HG03103 (cell line): ENCODE results near the gene CCDC88C.
"Not testable (repeated sequence)": the region's sequence is repeated elsewhere in the genome, so short reads cannot be mapped to it uniquely, and the experiment has no call there.

ENCODE experiments used
- ATAC-seq: cut with Tn5 transposase; IDR thresholded peaks from one replicate; pipeline ENCODE4 v1.9.1; 2021; ENCODE audit warnings: low read depth; ENCODE audit not compliant: unreplicated experiment

Gene CCDC88C, protein sequence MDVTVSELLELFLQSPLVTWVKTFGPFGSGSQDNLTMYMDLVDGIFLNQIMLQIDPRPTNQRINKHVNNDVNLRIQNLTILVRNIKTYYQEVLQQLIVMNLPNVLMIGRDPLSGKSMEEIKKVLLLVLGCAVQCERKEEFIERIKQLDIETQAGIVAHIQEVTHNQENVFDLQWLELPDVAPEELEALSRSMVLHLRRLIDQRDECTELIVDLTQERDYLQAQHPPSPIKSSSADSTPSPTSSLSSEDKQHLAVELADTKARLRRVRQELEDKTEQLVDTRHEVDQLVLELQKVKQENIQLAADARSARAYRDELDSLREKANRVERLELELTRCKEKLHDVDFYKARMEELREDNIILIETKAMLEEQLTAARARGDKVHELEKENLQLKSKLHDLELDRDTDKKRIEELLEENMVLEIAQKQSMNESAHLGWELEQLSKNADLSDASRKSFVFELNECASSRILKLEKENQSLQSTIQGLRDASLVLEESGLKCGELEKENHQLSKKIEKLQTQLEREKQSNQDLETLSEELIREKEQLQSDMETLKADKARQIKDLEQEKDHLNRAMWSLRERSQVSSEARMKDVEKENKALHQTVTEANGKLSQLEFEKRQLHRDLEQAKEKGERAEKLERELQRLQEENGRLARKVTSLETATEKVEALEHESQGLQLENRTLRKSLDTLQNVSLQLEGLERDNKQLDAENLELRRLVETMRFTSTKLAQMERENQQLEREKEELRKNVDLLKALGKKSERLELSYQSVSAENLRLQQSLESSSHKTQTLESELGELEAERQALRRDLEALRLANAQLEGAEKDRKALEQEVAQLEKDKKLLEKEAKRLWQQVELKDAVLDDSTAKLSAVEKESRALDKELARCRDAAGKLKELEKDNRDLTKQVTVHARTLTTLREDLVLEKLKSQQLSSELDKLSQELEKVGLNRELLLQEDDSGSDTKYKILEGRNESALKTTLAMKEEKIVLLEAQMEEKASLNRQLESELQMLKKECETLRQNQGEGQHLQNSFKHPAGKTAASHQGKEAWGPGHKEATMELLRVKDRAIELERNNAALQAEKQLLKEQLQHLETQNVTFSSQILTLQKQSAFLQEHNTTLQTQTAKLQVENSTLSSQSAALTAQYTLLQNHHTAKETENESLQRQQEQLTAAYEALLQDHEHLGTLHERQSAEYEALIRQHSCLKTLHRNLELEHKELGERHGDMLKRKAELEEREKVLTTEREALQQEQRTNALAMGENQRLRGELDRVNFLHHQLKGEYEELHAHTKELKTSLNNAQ (N-terminal part only)

DNA sequence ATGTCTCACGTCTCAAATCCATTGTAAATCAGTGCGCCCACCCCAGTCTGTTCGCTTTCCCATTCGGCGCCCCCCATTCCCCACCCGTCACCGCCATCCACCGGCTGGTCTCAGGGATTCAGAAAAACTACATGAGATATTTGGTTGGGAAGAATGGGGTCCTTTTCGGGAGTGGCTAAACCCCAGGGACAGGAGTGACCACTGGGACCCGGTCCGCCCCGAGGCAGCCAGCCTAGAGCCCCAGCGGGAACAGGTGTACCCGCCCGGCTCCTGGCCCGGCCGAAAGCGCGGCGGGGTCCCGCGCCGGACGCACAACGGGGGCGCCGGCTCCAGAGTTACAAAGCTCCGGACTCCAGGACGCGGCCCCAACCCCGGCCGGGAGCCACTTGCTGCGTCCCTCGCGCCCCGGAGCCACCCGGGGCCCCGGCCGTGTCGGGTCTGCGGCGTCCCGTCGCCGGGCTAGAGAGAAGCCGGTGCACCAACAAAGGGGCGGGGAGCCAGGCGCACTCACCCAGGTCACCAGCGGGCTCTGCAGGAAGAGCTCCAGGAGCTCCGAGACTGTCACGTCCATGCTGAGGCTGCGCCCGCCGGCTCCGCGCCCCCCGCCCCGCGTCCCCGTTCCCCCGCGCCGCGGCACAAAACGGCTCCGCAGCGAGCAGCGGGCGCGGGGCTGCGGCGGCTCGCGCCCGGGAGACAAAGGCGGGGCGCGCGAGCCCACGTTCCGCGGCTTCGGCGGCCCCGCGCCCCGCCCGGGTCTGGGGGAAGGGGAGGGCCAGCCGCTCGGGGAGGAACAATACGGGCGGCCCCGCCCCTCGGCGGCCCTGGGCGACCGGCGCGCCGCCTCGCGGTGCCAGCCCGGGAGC, at the start of gene CCDC88C:
TSS of gene CCDC88C (minus strand) at position 701 of the 863 bp plus-strand sequence. CDS start at position 571, 130 bp downstream.
- peak; percentile 37 for ATAC-seq

DNA sequence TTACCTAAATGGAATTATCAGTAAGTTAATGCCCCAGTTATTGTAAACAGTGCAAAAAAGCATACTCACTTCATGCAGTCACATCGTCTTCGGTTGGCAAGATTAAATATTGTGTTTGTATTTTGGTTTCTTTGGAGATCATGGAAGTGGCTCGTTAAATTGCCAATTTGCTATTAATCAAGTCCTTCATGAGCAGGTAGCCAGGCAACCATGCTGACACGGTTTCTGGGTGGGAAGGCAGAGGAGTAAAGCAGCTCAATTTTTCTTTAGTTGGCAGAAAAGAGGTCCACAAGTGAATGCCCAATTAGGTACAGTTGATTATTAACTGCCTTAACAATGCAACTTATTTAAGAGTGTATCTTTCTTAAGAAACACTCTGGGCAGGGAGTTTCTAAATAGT, 48.6 kb upstream of the CCDC88C start:
- no peak for ATAC-seq

DNA sequence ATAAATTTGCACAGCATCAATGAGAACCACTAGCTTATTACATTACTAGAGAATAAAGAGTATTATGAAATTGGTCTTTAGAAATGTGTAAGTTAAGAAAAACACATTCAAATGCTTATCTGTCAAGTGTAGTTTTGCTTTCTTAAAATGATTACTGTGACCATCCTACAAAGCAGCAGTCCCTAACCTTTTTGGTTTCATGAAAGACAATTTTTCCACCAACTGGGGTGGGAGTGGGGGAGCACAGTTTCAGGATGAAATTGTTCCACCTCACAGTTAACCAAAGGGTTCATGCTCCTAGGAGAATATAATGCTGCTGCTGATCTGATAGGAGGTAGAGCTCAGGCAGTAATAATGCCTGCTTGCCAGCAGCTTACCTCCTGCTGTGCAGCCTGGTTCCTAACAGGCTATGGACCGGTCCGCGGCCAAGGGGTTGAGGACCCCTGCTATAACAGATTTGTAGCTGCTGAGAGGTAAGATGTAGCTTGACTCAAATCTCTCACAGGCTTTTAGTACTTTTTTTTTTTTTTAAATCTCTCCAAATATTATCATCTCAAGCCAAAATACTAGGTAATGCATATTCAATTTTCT, 47.1 kb upstream of the CCDC88C start:
- ATAC-seq = no peak

DNA sequence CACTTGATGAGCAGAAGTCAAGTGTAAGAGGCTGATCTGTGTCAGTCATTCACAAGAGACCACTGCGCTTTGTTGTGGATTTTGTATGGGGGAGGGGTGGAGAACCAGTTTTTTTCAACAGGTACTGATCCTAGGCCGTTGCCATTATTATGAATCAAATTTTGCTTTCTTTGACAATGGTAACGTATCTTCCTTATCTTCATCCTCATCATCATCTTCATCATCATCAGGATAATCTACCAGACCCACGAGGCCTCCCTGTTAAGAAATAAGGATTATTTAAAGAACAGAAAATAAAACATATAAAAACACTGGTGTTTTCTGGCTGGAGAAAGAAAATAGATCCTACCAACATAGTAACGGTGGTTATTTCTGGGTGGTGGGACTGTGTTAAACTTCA, 41.0 kb upstream of the CCDC88C start:
- no peak for ATAC-seq

DNA sequence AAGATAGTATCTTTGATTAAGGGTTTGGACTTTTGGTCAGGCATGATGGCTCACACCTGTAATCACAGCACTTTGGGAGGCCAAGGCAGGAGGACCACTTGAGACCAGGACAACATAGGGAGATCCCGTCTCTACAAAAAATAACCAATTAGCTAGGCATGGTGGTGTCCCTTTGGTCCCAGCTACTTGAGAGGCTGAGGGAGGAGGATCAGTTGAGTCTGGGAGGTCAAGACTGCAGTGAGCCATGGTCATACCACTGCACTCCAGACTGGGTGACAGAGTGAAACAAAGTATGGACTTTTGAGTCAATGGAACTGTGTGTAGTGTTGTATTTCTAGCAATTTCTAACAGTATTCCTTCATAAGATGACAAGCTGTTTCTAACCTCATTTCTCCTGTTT, 38.7 kb upstream of the CCDC88C start:
- no peak for ATAC-seq

DNA sequence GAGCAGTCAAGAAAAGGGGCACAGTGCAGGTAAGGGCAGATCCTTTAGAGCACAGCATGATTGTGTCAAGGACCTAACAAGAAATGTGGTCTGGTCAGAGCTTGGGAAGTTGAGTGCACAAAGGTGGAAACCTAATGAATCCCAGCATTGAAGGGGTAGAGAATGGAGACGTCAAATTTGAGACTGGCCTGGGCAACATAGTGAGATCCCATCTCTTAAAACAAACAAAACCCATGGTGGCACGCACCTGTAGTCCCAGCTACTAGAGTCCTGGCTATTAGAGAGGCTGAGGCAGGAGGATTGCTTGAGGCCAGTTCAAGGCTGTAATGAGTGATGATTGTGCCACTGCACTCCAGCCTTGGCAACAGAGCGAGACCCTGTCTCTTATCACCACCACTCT, 37.0 kb upstream of the CCDC88C start:
- ATAC-seq = no peak

DNA sequence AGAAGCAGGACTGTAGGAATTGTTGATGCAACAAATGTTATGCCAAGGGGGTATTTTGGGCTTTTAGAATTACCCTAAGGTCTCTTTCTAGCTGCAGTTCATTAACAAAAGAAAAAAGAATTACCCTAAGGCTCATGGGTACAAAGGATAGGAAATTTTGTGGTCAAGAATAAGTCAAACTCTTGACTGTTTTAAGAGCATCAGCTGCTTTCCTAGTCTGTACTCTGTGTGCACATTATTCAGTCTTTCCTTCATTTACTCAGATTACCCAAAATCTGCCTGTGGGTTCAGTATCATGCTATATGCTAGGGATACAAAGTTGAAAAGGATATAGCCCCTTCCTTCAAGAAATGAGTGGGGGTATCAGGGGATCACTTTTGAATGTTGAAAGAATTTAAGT, 36.5 kb upstream of the CCDC88C start:
- no peak for ATAC-seq

DNA sequence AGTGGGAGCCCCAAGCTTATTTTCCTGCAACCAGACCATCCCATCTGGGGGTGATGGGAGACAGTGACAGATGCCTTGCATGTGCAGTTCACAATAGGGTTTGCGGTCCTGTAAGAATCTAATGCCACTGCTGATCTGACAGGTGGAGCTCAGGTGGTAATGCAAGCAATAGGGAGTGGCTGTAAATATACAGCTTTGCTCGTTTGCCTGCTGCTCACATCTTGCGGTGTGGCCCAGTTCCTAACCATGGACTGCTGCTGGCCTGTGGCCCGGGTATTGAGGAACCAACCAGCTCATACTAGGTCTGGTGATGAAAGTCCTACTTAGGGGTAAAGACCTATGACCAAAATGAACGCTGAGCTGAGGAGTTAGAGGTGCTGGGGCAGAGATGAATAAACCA, 36.1 kb upstream of the CCDC88C start:
- no peak for ATAC-seq

DNA sequence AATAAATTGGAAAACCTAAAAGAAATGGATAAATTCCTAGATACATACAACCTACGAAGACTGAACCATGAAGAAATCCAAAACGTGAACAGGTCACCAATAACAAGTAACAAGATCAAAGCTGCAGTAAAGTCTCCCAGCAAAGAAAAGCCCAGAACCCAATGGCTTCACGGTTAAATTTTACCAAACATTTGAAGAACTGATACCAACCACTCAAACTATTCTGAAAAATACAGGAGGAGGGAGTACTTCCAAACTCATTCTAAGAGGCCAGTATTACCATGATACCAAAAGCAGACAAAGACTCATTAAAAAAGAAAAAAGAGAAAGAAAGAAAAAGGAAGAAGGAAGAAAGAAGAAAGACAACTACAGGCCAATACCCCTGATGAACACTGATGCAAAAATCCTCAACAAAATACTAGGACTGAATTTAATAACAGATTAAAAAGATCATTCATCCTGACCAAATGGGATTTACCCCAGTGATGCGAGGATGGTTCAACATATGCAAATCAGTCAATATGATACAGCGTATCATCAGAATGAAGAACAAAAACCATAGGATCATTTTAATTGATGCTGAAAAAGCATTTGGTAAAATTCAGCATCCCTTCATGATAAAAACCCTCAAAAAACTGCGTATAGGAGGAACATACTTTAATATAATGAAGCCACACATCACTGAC, 26.9 kb upstream of the CCDC88C start:
- ATAC-seq = no peak

DNA sequence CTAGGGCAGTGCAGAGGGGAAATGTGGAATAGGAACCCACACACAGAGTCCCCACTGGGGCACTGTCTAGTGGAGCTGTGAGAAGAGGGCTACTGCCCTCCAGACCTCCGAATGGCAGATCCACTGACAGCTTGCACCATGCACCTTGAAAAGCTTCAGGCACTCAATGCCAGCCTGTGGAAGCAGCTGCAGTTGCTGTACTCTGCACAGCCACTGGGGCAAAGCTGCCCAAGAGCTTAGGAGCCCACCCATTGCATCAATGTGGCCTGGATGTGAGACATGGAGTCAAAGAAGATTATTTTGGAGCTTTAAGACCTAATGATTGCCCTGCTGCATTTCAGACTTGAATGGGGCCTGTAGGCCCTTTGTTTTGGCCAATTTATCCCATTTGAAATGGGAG, 21.7 kb upstream of the CCDC88C start:
- ATAC-seq = no peak

DNA sequence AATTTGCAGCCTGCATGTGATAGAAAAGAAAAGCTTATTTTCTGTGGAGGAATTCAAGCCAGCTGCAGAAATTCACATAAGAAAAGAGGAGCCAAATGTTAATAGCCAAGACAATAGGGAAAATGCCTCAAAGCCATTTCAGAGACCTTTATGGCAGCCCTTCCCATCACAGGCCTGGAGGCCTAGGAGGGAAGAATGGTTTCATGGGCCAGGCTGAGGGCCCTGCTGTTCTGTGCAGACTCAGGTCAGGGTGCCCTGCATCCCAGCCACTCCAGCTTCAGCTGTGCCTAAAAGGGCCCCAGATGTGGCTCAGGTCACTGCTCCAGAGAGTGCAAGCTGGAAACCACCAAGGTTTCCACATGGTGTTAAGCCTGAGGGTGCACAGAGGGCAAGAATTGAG, 21.2 kb upstream of the CCDC88C start:
- no peak for ATAC-seq

DNA sequence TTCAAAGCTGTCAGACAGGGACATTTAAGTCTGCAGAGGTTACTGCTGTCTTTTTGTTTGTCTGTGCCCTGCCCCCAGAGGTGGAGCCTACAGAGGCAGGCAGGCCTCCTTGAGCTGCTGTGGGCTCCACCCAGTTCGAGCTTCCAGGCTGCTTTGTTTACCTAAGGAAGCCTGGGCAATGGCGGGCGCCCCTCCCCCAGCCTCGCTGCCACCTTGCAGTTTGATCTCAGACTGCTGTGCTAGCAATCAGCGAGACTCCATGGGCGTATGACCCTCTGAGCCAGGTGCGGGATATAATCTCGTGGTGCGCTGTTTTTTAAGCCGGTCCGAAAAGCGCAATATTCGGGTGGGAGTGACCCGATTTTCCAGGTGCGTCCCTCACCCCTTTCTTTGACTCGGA, 18.6 kb upstream of the CCDC88C start:
- ATAC-seq = not testable (repeated sequence)

DNA sequence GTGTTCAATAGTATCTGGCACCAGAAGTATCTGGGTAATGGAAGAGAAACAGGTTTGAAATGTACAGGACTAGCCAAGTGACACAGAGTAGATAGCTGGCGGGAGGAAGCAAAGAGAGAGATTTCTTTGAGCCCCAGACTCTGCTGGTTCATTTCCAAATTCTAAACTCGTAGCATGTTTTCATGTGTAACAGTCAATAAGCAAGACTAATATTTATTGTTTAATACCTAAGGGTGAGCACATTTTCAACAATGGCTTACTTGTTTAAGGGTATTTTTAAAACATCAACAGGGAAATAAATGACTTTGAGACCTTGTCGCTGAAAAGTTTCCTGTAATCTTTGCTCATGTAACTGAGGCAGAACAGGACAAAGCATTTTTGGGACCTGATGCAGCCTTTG, 11.8 kb upstream of the CCDC88C start:
- no peak for ATAC-seq

DNA sequence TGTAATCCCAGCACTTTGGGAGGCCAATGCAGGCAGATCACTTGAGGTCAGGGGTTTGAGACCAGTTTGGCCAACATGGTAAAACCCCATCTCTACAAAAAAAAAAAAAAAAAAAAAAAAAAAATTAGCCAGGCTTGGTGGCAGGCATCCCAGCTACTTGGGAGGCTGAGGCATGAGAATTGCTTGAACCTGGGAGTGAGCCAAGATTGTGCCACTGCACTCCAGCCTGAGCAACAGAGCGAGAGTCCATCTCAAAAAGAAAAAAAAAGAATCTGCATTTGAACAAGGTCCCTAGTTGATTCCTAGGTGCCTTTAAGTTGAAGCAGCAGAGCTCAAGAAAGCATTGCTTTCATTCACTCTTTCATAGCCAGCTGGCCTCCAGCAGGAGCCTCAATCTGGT, 11.3 kb upstream of the CCDC88C start:
- not testable (repeated sequence) for ATAC-seq

DNA sequence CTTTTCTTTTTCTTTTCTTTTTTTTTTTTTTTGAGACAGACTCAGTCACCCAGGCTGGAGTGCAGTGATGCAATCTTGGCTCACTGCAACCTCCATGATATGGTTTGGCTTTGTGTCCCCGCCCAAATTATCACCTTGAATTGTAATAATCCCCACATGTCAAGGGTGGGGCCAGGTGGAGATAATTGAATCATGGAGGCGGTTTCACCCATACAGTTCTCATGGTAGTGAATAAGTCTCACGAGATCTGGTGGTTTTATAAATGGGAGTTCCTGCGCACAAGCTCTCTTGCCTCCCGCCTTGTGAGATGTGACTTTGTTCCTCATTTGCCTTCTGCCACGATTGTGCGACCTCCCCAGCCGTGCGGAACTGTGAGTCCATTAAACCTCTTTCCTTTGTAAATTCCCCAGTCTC, 7.9 kb upstream of the CCDC88C start:
- not testable (repeated sequence) for ATAC-seq

DNA sequence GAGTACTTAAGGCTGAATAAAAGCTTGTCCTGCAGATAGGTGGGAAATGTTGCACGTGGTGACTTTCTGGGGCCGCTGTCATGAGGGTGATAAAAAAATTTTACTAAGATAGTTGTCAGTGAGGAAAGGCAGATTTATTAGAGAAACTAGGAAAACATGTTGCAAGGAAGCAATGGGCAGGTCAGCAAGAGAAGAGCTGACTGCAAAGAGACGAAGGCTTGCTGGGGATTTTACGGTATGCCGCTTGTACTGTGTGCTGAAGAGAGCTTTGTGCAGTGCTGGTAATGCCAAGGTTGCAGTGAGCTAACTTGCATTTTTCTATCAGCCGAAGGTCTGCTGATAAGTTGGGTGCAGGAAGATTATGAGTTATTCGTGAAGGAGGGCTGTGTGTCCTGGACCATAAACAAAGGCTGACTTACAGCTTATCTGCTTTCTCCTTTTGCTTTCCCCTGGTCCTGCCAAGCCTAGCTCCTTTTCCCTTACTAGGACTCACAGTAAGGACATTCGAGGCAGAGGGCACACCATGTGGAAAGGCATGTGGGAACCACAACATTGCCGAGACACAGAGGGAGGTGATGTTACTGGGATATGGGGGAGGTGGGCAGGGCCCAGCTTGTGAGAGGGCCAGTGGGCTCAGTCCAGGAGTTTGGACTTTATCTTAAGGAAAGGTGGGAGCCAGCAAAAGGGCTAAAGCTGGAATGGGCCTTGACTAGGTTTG, 7.4 kb upstream of the CCDC88C start:
- no peak for ATAC-seq

DNA sequence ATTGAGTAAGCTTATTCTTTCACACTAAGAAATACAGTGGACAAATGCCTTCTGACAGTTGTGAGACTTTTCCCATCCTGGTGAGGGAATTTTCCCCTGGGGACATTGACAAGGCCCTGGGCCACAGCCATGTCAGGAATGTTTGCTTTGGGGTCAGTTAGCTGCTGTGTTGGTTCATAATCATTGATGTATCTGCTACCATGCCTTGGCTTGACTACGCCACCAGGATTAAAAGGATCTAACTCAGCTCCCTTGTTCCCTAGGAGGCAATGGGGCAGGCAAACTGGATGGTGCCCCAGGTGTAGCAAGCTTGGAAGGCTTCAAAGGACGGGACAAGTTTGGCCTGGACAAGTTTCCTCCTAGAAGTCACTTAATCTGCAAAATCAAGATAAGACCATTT, 3.1 kb upstream of the CCDC88C start:
- ATAC-seq = no peak

DNA sequence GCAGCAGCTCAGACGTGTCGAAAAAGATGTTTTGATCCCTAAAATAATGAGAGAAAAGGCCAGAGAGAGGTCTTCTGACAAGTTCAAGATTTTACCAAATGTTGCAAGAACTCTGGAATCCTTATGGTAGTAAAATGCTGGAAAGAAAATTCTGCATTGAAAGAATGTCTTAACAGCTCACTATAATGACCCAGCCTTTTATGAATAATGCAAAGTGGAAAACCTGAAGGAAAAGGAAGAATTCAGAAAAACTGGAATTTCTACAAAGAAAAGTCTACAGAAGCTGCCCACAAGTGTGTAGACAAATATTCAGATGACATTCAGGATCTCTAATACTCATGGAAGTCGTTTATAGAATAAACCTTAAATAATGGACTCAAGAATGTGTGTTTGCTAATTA, 1.8 kb upstream of the CCDC88C start:
- no peak for ATAC-seq
